ENCODE measurements around the gene EDRF1.
"Not testable (repeated sequence)": the region's sequence is repeated elsewhere in the genome, so short reads cannot be mapped to it uniquely, and the experiment has no call there.

EDRF1 gene

DNA sequence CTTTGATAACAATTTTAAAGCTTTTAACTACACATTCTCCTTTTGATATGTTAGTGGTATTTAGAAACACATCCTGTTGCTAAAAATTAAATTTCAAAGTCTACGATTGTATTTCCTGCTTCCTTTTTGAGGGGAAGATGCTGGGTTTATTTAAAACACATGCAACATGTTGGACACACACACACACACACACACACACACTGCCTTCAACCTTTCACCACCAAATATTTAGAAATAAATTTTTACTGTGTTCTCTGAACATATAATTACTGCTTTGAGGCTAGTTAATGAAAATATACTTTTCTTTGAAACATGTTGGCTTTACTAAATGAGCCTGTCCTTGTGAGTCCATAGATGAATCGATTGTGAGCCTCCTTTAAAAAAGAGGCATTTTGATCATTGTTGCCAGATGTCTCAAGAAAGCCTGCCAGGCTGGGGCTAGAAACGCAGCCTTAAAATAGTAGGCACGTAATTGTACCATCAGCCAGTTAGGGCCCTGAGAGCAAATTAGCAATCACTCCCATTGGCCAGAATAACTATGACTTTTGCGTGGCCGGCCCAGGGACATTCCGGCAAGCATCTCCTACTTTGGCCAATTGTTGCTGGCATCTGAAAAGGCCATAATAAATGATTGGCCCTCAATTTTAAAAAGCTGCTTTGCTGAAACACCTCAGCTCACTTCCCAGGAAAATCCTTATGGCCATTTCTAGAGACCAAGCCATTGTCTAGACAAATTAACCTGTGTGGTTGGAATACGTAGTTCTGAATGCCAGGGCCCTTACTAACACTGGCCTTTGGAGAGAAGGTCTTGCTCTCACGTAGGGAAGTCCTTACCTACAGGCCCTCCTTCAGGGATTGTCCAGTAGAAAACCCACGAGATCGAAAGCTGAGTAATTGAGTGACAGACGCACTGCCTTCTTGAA is 26.6 kb upstream of the EDRF1 start:
- no peak for DNase-seq
- Histone ChIP-seq H3K36me3 (no peaks in the 10 kb centered on the region), H3K27ac (no peak overlapping the region), H3K27me3 (ENCODE audit: insufficient read depth, low read depth, severe bottlenecking) (no peaks in the 10 kb centered on the region), H3K9me3 (ENCODE audit: severe bottlenecking) (no peaks in the 10 kb centered on the region), H3K4me3 (ENCODE audit: low read depth, low read length) (no peak overlapping the region)
- TF ChIP-seq, protein P1, sequence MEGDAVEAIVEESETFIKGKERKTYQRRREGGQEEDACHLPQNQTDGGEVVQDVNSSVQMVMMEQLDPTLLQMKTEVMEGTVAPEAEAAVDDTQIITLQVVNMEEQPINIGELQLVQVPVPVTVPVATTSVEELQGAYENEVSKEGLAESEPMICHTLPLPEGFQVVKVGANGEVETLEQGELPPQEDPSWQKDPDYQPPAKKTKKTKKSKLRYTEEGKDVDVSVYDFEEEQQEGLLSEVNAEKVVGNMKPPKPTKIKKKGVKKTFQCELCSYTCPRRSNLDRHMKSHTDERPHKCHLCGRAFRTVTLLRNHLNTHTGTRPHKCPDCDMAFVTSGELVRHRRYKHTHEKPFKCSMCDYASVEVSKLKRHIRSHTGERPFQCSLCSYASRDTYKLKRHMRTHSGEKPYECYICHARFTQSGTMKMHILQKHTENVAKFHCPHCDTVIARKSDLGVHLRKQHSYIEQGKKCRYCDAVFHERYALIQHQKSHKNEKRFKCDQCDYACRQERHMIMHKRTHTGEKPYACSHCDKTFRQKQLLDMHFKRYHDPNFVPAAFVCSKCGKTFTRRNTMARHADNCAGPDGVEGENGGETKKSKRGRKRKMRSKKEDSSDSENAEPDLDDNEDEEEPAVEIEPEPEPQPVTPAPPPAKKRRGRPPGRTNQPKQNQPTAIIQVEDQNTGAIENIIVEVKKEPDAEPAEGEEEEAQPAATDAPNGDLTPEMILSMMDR (IDR thresholded peaks at IDR 0.05; ENCODE audit: low read depth, low read length): no peak

DNA sequence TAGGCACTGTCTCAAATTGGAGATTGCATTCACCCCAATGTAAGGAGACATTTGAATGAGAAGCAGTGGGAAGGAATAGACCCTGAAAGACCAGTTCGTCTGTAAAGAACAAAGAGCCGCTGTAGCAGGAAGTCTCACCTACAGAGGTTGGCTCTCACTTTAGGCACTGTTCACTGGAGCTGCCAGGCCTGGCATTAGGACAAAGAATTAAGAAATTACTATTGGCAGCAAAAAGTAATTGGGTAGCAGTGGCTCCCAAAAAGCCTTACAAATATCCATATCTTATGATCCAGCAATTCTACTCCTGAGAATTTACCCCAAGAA is 26.0 kb upstream of the EDRF1 start:
- H3K36me3 ChIP-seq: no peaks in the 10 kb centered on the region
- DNase-seq: no peak
- no peaks in the 10 kb centered on the region for H3K9me3 ChIP-seq (ENCODE audit: severe bottlenecking)
- no peak overlapping the region for H3K27ac ChIP-seq
- TF ChIP-seq, protein P1 (IDR thresholded peaks at IDR 0.05; ENCODE audit: low read depth, low read length): no peak
- no peaks in the 10 kb centered on the region for H3K27me3 ChIP-seq (ENCODE audit: insufficient read depth, low read depth, severe bottlenecking)
- no peak overlapping the region for H3K4me3 ChIP-seq (ENCODE audit: low read depth, low read length)

DNA sequence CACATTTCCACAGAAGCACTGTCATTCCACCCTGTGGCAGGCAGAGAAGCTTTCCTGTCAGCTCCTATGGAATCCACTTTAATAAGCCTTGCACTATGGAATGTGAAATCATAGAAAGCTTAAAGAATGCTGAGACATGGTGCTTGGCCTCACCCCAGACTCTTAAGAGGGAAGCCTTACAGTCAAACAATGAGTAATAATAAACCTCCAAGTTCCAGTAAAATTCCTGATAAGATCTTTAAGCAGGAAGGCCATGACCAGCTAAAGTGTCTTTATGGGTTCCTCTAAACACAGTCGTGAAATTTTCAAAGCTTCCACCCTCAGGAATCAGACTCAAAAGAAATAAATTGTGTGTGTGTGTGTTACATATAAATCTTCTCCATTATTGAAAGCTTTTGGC is 24.6 kb upstream of the EDRF1 start:
- Histone ChIP-seq H3K36me3 (no peaks in the 10 kb centered on the region), H3K4me3 (ENCODE audit: low read depth, low read length) (no peak overlapping the region), H3K9me3 (ENCODE audit: severe bottlenecking) (no peaks in the 10 kb centered on the region), H3K27ac (no peak overlapping the region), H3K27me3 (ENCODE audit: insufficient read depth, low read depth, severe bottlenecking) (no peaks in the 10 kb centered on the region)
- no peak for DNase-seq
- TF ChIP-seq, protein P1 (IDR thresholded peaks at IDR 0.05; ENCODE audit: low read depth, low read length): no peak

DNA sequence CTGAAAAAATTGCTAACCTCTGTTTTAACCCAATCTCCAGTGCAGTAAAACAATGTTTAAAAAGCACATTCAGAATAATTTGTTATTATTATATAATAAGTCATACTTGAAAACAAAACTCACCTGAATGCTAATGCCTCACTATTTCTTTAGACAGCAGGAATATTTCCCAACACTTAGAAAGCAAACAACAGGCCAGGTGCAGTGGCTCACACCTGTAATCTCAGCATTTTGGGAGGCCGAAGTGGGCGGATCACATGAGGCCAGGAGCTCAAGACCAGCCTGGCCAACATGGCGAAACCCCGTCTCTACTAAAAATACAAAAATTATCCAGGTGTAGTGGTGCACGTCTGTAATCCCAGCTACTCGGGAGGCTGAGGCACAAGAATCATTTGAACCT is 22.6 kb upstream of the EDRF1 start:
- not testable (repeated sequence) for H3K27ac ChIP-seq; DNase-seq; H3K27me3 ChIP-seq (ENCODE audit: insufficient read depth, low read depth, severe bottlenecking); H3K9me3 ChIP-seq (ENCODE audit: severe bottlenecking); H3K4me3 ChIP-seq (ENCODE audit: low read depth, low read length); H3K36me3 ChIP-seq

DNA sequence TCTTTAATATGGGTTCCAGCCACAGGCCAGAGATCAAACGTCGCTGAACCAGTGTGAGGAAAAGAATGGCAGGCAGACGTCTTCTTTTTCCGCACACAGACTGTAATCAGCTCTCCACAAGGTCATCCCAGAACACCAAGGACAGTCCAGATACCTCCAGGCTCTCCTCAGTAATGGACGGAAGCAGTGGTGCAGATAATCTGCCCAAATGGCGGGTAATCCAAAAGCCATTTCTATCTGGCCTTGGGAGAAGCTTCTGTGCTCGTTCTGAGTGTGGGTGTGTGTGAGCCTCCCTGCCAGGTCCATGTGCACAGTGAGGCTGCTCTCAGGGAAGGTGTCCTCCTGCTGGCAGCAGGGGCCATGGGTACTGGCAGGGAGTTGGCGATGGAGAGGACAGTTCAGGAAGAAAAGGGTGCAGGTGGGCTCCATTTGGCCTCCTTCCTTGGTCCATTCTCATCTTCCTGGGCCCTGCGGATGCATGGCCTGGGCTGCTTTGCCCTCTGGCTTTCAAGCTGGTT is 21.0 kb upstream of the EDRF1 start:
- peak; percentile 62 for DNase-seq
- TF ChIP-seq, protein P1 (IDR thresholded peaks at IDR 0.05; ENCODE audit: low read depth, low read length): no peak
- Histone ChIP-seq H3K9me3 (ENCODE audit: severe bottlenecking) (no peaks in the 10 kb centered on the region), H3K27ac (no peak overlapping the region; the same call in 1 of the 2 replicates), H3K36me3 (no peaks in the 10 kb centered on the region), H3K27me3 (ENCODE audit: insufficient read depth, low read depth, severe bottlenecking) (no peaks in the 10 kb centered on the region), H3K4me3 (ENCODE audit: low read depth, low read length) (no peak overlapping the region)

DNA sequence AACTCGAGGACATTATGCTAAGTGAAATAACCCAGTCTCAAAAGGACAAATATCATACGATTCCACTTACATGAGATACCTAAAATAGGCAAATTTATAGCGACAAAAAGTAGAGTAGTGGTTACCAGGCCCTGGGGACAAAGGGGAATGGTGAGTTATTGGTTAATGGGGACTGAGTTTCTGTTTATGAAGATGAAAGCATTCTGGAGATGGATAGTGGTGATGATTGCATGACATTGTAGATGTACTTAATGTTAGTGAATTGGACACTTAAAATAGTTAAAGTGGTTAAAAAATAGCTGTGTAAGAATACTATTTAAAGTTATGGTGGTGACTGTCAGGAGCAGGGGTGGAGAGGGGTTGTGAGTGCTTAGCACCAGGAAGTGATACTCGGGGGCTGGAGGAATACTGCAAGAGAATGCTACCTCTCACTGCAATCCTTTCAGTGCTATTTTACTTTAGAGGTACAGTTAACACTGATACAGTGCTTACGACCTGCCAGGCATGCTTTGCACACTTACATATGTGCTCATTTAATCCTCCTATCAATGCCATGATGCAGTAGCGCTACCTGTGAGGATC is 19.9 kb upstream of the EDRF1 start:
- no peak overlapping the region for H3K4me3 ChIP-seq (ENCODE audit: low read depth, low read length)
- H3K9me3 ChIP-seq (ENCODE audit: severe bottlenecking): no peaks in the 10 kb centered on the region
- DNase-seq: no peak
- no peaks in the 10 kb centered on the region for H3K36me3 ChIP-seq
- no peak overlapping the region for H3K27ac ChIP-seq
- H3K27me3 ChIP-seq (ENCODE audit: insufficient read depth, low read depth, severe bottlenecking): no peaks in the 10 kb centered on the region
- TF ChIP-seq, protein P1 (IDR thresholded peaks at IDR 0.05; ENCODE audit: low read depth, low read length): no peak

All from WERI-Rb-1 (cell line).